Muscle of leg (tissue), 11 donors: ENCODE measurements around the gene ACOX1. TPM values are rescaled to one million over a fixed set of nuclear protein-coding genes. Genes with fewer than 3 reads are reported as not detected.
A peak's percentile ranks its signal among the peaks of the same experiment; 100 is the strongest.

Experiments used
- DNase-seq: peaks from one replicate; pipeline ENCODE4 v3.0.0; 2013
- H3K27ac ChIP-seq: one replicate; pipeline ENCODE4 v1.5.1; 2013; ENCODE audit warnings: mild to moderate bottlenecking, low read length, control low read depth
- H3K27me3 ChIP-seq: one replicate; pipeline ENCODE4 v1.6.1; 2013; ENCODE audit warnings: low read length; ENCODE audit not compliant: control insufficient read depth, insufficient read depth
- H3K36me3 ChIP-seq: one replicate; pipeline ENCODE4 v1.6.1; 2013; ENCODE audit warnings: low read length; ENCODE audit not compliant: control insufficient read depth, insufficient read depth
- H3K4me1 ChIP-seq: one replicate; pipeline ENCODE4 v1.6.1; 2013; ENCODE audit warnings: low read length; ENCODE audit not compliant: control insufficient read depth, insufficient read depth
- H3K4me3 ChIP-seq: one replicate; pipeline ENCODE4 v1.5.1; 2013; ENCODE audit warnings: low read length, control low read depth
- H3K9me3 ChIP-seq: replicated peaks from 2 replicates; pipeline ENCODE4 v1.6.1; 2013; ENCODE audit warnings: low read depth, low read length; ENCODE audit not compliant: control insufficient read depth
- WGBS: methylation state at CpG from one replicate; pipeline ENCODE4 v1.1.5; 2013; ENCODE audit warnings: missing lambda C conversion rate; ENCODE audit not compliant: insufficient coverage; 5-methylcytosine and 5-hydroxymethylcytosine counted together
- polyA plus RNA-seq, 8 donors: library from polyadenylated mRNA; unstranded; fragments of 120-200 nt; gene quantifications; one replicate each; pipeline versions ENCODE4 v1.2.1 to v1.2.3, GENCODE V29; 2013; ENCODE audit warnings: inconsistent platforms in 1 of 8, low replicate concordance in 1 of 8; ENCODE audit not compliant: insufficient read length in 8 of 8, insufficient read depth in 1 of 8
- total RNA-seq: library from RNA; stranded (reverse); fragments of 120-200 nt; gene quantifications from one replicate; pipeline ENCODE4 v1.2.4, GENCODE V29; 2013

Gene ACOX1
- total and polyA plus RNA-seq, 9 donors: 14.6 to 23.2 (median 18.8) TPM

DNA sequence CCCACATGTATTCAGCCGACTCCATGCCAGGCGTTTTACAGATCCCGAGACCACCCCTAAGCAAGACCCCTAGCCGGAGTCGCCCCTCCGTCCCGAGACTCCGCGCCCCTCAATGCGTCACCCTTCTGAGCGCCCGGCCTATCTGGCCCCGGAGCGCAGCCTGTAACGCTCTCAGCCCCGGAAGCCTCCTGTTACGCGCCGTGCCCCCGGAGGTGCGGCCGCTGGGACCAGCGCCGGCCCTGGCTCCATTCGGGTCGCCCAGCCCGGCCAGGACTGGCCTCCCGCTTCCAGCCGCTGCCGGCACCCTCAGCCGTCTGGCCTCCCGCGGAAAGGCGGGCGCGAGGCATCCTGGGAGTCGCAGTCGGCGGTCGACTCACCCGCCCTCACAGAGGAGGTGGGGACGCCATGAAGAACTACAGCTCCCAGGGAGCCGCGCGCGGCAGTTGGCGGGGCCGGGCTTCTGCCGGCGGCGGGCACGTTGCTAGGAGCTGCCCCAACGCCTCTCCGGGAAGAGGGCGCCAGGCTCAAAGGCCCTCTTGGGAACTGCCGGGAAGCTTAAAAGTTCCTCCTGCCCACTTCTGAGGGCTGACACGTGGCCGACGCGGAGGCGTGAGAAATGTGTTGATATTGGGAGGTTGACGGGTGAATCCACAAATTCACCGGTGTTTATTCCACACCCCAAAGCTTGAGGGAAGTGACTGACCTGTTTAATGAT is 38.1 kb downstream of the ACOX1 start, which contains the start of gene FBF1:
Gene FBF1, minus strand, starts transcription at position 316 of the 715 bp plus-strand sequence. CDS start 2,893 bp downstream, outside the sequence.
- peak within 1 kb of the TSS; percentile 1 for H3K27ac ChIP-seq
- no peaks in the 10 kb centered on the region for H3K9me3 ChIP-seq

DNA sequence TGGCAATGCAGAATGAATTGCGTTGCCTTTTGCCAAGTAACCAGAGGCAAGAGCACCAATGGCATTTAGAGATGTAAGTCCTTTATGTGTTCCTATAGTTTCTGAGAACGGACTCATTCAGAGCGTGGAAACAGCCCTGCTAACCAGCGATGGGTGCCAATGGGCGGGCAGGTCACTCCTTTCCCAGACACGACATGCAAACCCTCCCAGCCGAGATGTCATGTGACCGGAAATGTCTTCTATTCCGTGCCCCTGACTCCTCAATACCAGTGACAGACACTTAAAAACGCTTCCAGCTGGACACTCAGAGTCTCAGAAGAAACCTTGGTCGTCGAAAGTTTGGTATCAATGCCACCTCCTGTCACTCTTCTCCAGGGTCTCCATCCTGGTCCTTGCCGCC is 41.3 kb downstream of the ACOX1 start:
- H3K27me3 ChIP-seq: no peaks in the 10 kb centered on the region
- H3K4me1 ChIP-seq: peaks cover 10% of the 10 kb centered on the region
- WGBS: 84% methylated on average over 11 of the region's 13 CpGs
- peaks cover 3% of the 10 kb centered on the region for H3K36me3 ChIP-seq
- H3K9me3 ChIP-seq: no peaks in the 10 kb centered on the region
- no peak overlapping the region for H3K27ac ChIP-seq
- H3K4me3 ChIP-seq: no peak overlapping the region
- no peak for DNase-seq

More for the DNA sequence above, 38.1 kb downstream of the ACOX1 start, which contains the start of gene FBF1:
- WGBS: under 1% methylated on average over 56 of the region's 63 CpGs
- Histone ChIP-seq H3K36me3 (peaks cover 10% of the 10 kb centered on the region), H3K4me3 (peak within 1 kb of the TSS; percentile 80), H3K27me3 (no peaks in the 10 kb centered on the region), H3K4me1 (peaks cover 10% of the 10 kb centered on the region)
- DNase-seq: peak; percentile 96

DNA sequence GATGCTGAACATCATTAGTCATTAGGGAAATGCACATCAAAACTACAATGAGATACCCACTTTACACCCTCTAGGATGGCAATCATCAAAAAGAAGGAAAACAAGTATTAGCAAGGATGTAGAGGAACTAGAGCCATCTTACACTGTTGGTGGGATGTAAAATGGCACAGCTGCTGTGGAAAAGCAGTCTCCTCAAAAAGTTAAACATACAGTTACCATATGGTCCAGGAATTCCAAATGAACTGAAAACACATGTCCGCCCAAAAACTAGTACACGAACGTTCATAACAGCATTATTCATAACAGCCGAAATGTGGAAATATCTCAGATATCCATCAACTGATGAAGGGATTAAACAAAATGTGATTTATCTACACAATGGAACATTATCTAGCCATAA is 45.2 kb downstream of the ACOX1 start:
- no peaks in the 10 kb centered on the region for H3K9me3 ChIP-seq
- no peak for DNase-seq
- H3K27me3 ChIP-seq: no peaks in the 10 kb centered on the region
- H3K4me1 ChIP-seq: no peaks in the 10 kb centered on the region
- no CpG with 5 or more reads among the region's 4 CpGs for WGBS
- peaks cover 4% of the 10 kb centered on the region for H3K36me3 ChIP-seq
- no peak overlapping the region for H3K27ac ChIP-seq
- no peak overlapping the region for H3K4me3 ChIP-seq

DNA sequence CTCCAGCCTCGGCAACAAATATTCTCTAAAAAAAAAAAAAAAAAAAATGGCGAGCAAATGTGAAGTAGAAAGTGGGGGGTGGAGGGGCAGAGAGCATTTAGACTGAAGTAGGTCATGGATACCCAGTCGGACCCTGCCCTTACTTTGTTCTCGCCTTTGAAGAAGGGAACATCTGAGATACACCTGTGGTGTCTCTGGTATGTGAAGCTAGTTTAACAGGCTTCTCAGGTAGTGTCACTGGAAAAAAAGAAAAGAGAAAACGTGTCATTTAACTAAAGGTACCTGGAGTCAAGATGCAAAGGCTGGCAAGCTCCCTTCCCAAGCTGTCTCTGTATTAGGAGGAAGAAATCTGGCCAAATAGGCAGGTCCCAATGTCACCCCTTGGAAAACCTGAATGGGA is 46.1 kb downstream of the ACOX1 start:
- 83% methylated on average over 3 of the region's 5 CpGs for WGBS

DNA sequence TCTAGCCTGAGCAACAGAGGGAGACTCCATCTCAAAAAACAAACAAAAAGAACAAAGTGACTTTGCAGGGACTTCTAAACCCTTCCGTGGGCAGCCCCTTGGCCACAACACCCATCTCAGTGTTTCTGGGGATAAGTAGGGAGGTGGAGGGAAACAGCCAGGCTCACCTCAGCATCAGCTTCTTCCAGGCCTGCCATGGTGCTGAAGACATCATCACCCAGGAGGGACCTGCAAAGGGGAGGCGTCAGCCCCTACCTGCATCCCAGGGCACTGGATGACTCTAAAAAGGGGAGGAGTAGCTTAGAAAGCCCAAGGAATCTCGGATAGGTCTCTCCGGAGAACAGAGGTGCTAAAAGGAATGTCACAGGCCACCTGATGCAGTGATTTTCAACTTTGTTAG is 47.9 kb downstream of the ACOX1 start:
- no peak overlapping the region for H3K27ac ChIP-seq
- H3K9me3 ChIP-seq: no peaks in the 10 kb centered on the region
- H3K4me1 ChIP-seq: no peaks in the 10 kb centered on the region
- 100% methylated on average over 1 of the region's 4 CpGs for WGBS
- DNase-seq: no peak
- peaks cover 17% of the 10 kb centered on the region for H3K36me3 ChIP-seq
- no peak overlapping the region for H3K4me3 ChIP-seq
- H3K27me3 ChIP-seq: no peaks in the 10 kb centered on the region

More for the DNA sequence above, 46.1 kb downstream of the ACOX1 start:
- peaks cover 4% of the 10 kb centered on the region for H3K36me3 ChIP-seq
- H3K4me1 ChIP-seq: no peaks in the 10 kb centered on the region
- no peaks in the 10 kb centered on the region for H3K9me3 ChIP-seq
- no peak overlapping the region for H3K4me3 ChIP-seq
- no peak overlapping the region for H3K27ac ChIP-seq
- DNase-seq: no peak
- H3K27me3 ChIP-seq: no peaks in the 10 kb centered on the region

DNA sequence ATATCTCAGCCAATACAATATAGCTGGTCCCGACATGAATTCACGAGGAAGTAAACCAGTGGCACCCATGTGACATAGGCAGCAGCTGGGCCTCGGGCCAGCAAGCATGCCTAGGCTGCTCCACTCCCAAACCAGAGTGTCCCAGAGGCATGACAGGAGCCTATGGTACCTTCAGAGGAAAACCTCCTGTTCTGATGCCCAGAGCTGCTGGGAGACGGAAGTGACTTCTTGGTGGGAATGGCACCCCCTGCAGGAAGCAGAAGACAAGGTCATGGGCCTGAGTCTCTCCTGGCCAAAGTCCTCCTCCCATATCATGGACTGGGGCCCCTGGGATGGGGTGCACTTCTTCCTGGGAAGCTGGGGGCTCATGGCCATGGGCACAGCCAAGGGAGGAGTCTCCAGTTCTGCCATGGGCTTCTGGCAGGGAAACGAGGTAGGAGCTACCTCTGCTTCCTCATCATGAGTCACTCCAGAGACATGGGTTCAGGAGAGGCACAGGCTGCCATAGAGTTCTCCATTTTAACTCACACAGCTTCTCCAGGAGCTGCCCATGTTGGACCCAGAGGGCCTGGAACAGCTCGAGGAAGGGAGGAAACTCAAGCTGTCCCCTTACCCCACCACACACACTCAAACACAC is 51.6 kb downstream of the ACOX1 start:
- H3K36me3 ChIP-seq: peaks cover 40% of the 10 kb centered on the region
- no peaks in the 10 kb centered on the region for H3K27me3 ChIP-seq
- no peaks in the 10 kb centered on the region for H3K9me3 ChIP-seq
- 75% methylated on average over 5 of the region's 6 CpGs for WGBS
- H3K4me3 ChIP-seq: no peak overlapping the region
- no peak for DNase-seq
- no peak overlapping the region for H3K27ac ChIP-seq
- peaks cover 9% of the 10 kb centered on the region for H3K4me1 ChIP-seq

DNA sequence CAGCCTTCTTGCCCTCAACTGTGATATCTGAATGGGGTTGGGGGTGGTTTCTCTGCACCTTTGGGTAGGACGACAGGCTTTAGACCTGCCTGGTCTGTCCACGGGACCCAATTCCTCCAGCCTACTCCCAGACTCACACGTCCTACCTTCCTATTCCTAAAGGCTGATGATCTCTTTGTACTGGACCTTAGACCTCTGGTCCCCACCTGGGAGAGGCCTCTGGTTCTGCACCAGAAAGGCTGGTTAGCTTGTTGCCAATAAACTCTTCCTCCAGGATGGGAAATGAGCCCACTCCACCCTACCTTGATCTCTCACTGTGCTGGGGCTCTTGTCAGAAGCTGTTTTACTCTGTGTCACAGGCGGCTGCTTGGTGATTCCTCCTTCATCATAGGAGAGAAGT is 52.5 kb downstream of the ACOX1 start:
- Histone ChIP-seq H3K27me3 (no peaks in the 10 kb centered on the region), H3K4me3 (no peak overlapping the region), H3K9me3 (no peaks in the 10 kb centered on the region), H3K4me1 (peaks cover 9% of the 10 kb centered on the region), H3K27ac (no peak overlapping the region), H3K36me3 (peaks cover 40% of the 10 kb centered on the region)
- no peak for DNase-seq
- WGBS: 93% methylated on average over 4 of the region's 4 CpGs

DNA sequence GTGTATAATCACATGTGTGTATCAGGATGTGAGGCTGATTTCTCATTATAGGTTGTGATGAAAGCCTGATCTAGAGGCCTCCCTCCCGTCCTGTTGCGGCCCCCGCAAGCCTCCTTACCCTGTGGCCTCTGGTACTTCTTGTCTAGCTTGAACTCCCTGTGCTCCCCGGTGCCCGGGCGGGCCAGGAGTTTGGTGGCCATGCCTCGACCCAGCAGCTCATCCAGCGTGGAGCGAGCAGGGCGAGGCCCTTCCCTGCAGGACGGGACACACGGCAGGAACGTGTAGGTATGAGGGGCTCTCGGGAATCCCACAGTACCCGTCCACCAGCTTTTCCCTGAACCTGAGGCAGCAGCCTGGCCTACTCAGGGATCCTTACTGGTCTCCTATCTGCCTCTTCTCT is 53.1 kb downstream of the ACOX1 start:
- H3K27me3 ChIP-seq: no peaks in the 10 kb centered on the region
- no peak for DNase-seq
- 93% methylated on average over 11 of the region's 15 CpGs for WGBS
- H3K27ac ChIP-seq: no peak overlapping the region
- peaks cover 41% of the 10 kb centered on the region for H3K36me3 ChIP-seq
- H3K9me3 ChIP-seq: no peaks in the 10 kb centered on the region
- peaks cover 11% of the 10 kb centered on the region for H3K4me1 ChIP-seq
- no peak overlapping the region for H3K4me3 ChIP-seq

DNA sequence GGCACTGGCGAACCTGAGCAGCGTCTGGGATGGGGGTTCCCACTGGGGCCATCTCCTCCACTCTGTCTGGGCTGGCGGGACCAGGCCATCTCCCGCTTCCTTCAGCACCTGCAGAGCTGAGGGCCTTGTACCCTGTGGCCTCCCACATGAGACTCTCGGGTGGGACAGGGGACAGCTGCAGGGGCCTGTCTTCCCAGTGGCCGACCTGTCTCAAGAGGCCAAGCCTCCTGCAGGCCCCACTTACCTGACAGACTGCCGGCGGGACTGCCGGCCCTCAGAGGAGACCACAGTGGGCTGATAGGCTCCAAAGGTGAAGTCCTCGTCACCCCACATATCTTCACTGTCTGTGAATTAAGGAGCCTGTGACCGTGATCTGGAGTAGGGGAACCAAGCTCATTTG is 53.9 kb downstream of the ACOX1 start:
- DNase-seq: no peak
- peaks cover 42% of the 10 kb centered on the region for H3K36me3 ChIP-seq
- H3K4me1 ChIP-seq: peaks cover 19% of the 10 kb centered on the region
- 76% methylated on average over 8 of the region's 11 CpGs for WGBS
- no peaks in the 10 kb centered on the region for H3K27me3 ChIP-seq
- no peak overlapping the region for H3K4me3 ChIP-seq
- no peak overlapping the region for H3K27ac ChIP-seq
- no peaks in the 10 kb centered on the region for H3K9me3 ChIP-seq

DNA sequence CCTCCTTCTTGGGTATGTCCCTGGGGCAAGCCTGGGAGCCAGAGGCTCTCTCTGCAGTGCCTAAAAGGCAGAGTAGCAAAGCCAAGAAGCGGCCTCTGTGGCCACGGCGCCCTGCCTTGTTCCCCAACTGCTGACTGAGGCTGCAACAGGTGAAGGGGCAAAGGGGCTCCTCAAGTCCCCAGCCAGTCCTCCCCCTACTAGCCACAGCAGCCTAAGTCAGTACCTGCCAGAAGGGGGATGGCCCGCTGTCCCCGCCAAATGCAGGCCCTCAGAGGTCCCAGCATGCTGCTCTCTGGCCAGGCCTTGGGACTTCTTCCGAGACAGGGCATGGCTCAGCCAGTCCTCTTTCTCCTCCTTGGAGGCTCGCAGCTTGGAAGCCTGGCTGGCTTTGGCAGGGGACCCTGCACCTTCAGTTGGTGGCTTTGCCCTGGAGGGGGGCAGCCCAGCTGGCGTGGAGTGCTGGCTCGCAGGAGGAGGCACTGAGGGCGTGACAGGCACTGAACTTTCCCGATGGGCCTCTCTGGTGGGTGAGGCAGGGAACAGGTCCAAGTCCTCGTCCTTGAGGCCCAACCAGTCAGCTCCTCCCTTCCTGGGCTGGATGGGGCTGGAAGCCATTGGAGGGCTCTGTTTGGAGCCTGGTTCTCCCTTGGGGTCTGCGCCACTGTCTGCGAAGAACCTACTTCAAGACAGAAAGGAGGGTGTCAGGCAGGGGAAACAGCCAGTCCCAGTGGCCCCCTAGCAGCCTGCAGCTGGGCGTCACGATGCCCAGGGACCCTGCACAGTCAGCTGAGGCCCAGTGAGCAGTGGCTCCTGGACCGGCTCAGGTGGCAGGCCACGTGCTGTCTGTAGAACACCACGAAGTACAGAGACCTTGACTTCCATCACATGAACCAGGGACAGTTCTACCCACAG is 55.7 kb downstream of the ACOX1 start:
- H3K27ac ChIP-seq: peak overlapping the region; percentile 20
- no peak for DNase-seq
- H3K4me3 ChIP-seq: no peak overlapping the region
- peaks cover 51% of the 10 kb centered on the region for H3K36me3 ChIP-seq
- peaks cover 29% of the 10 kb centered on the region for H3K4me1 ChIP-seq
- no peaks in the 10 kb centered on the region for H3K27me3 ChIP-seq
- H3K9me3 ChIP-seq: no peaks in the 10 kb centered on the region
- WGBS: 82% methylated on average over 17 of the region's 19 CpGs
